Panc1 (cell line): Measurements from ENCODE around the gene TSC22D4. TPM values are rescaled to one million over a fixed set of nuclear protein-coding genes. Genes with fewer than 3 reads are reported as not detected.

Source experiments
- ATAC-seq: fragments of 200-7000 bp; cut with Tn5 transposase; 2 replicates; pipeline ENCODE4 v1.9.1; 2020; ENCODE audit warnings: mild to moderate bottlenecking, moderate library complexity
- BruUV-seq: library from RNA; stranded (reverse); fragments of 400-500 nt; replicated peaks from 2 replicates; lab custom pipeline; 2021; lab: Mats Ljungman, UMichigan
- CTCF ChIA-PET: fragments of 300-600 bp; sonication (Branson Sonifier 250); formaldehyde crosslinking; loops from one replicate; lab custom pipeline; 2022; ENCODE audit warnings: antibody characterized with exemption; lab: Charles Lee
- POLR2A ChIA-PET: fragments of 300-600 bp; sonication (Branson Sonifier 250); formaldehyde crosslinking; loops from one replicate; lab custom pipeline; 2022; ENCODE audit warnings: antibody characterized with exemption; lab: Charles Lee
- DNase-seq: peaks from one replicate; pipeline ENCODE4 v3.0.0-alpha.2; 2010; ENCODE audit warnings: low read depth, low spot score
- H3K27ac ChIP-seq: 2 replicates; pipeline ENCODE4 v1.5.1; 2011; ENCODE audit warnings: mild to moderate bottlenecking, low read length, inconsistent platforms
- H3K27me3 ChIP-seq: fragments of 200-500 bp; sonication (Bioruptor generic); 2 replicates; pipeline ENCODE4 v1.6.0; 2014; ENCODE audit warnings: low read length, inconsistent platforms; ENCODE audit not compliant: control insufficient read depth, insufficient read depth
- H3K36me3 ChIP-seq: fragments of 200-500 bp; sonication (Bioruptor generic); 2 replicates; pipeline ENCODE4 v1.5.1; 2014; ENCODE audit warnings: inconsistent platforms, mild to moderate bottlenecking, low read length, moderate library complexity; ENCODE audit not compliant: control insufficient read depth, insufficient read depth
- H3K4me1 ChIP-seq: 2 replicates; pipeline ENCODE4 v1.5.1; 2011; ENCODE audit warnings: inconsistent platforms, mild to moderate bottlenecking, low read length, moderate library complexity; ENCODE audit not compliant: control insufficient read depth, insufficient read depth
- H3K4me3 ChIP-seq, 2 experiments: 2 replicates each; pipeline ENCODE4 v1.5.1; 2011 to 2012; ENCODE audit warnings: low read depth in 2 of 2, low read length in 2 of 2, mild to moderate bottlenecking in 2 of 2, inconsistent platforms in 1 of 2, moderate library complexity in 1 of 2
- H3K9me3 ChIP-seq: fragments of 200-500 bp; sonication (Bioruptor generic); 2 replicates; pipeline ENCODE4 v1.5.1; 2014; ENCODE audit warnings: low read depth, mild to moderate bottlenecking, inconsistent platforms, low read length, moderate library complexity; ENCODE audit not compliant: control insufficient read depth, insufficient read depth
- CTCF ChIP-seq: fragments of 450-650 bp; IDR thresholded peaks from 2 replicates; pipeline ENCODE4 v1.5.1; 2017; ENCODE audit warnings: mild to moderate bottlenecking
- POLR2AphosphoS5 ChIP-seq: IDR thresholded peaks from 2 replicates; pipeline ENCODE4 v1.6.1; 2012; ENCODE audit warnings: mild to moderate bottlenecking, low read depth, low read length, moderate library complexity
- REST ChIP-seq, 2 experiments: IDR thresholded peaks; 2 replicates each; pipeline ENCODE4 v1.6.1; 2011 to 2012; ENCODE audit warnings: low read depth in 2 of 2, control low read depth in 1 of 2, low read length in 1 of 2, mild to moderate bottlenecking in 1 of 2, moderate library complexity in 1 of 2; ENCODE audit not compliant: insufficient read depth in 1 of 2
- SIN3A ChIP-seq: IDR thresholded peaks from 2 replicates; pipeline ENCODE4 v1.6.1; 2012; ENCODE audit warnings: low read depth, mild to moderate bottlenecking, low read length, moderate library complexity, borderline replicate concordance; ENCODE audit not compliant: insufficient read depth
- TCF7L2 ChIP-seq: IDR thresholded peaks from 2 replicates; pipeline ENCODE4 v1.6.1; 2011; ENCODE audit warnings: mild to moderate bottlenecking, low read depth, low read length, inconsistent platforms
- in situ Hi-C: cut with HindIII; loops from 2 replicates; pipeline ENCODE4 v1.10.0; 2016; ENCODE audit warnings: low sequenced_read_pairs, low pct_unique_long_range_greater_than_20kb
- intact Hi-C: fragments of 100-400 bp; cut with micrococcal nuclease; formaldehyde crosslinking; loops from one replicate; pipeline ENCODE4 v1.10.0; 2022; ENCODE audit not compliant: unreplicated experiment
- total RNA-seq: library from RNA; stranded (reverse); gene quantifications from one replicate; pipeline ENCODE4 v1.2.1, GENCODE V29; 2021; ENCODE audit not compliant: unreplicated experiment

Gene TSC22D4
- total RNA-seq, 1 experiment from 2014 or later: 82.6 TPM

GRCh38 chr7:100496509-100496908, 17.5 kb upstream of the TSC22D4 start:
- ATAC-seq (no peak), DNase-seq (no peak)
- H3K4me1 ChIP-seq: no peaks in the 10 kb centered on the region
- TF ChIP-seq POLR2AphosphoS5: no peak
- TF ChIP-seq REST (IDR thresholded peaks at IDR 0.05; ENCODE audit: insufficient read depth in 1 of 2, low read depth in 2 of 2, low read length in 1 of 2): no peak
- TF ChIP-seq CTCF: no peak
- no peak for TF ChIP-seq SIN3A
- TF ChIP-seq TCF7L2: no peak
- no peaks in the 10 kb centered on the region for H3K36me3 ChIP-seq
- intact Hi-C loops (no loop called here), in situ Hi-C loops (no loop called here)
- no peak overlapping the region for H3K27ac ChIP-seq
- H3K4me3 ChIP-seq: no peak overlapping the region
- H3K9me3 ChIP-seq: no peaks in the 10 kb centered on the region
- no peaks in the 10 kb centered on the region for H3K27me3 ChIP-seq
- BruUV-seq: no TSS peak
- CTCF ChIA-PET: no interaction called here
- POLR2A ChIA-PET: interaction anchor here (0.5 kb wide), 1 partner anchor 60 kb away, joined by 3 read pairs; the partner anchor contains the start of gene PPP1R35

- in situ Hi-C loops: no loop called here
- Histone ChIP-seq H3K4me1 (no peaks in the 10 kb centered on the region), H3K36me3 (no peaks in the 10 kb centered on the region), H3K4me3 (no peak overlapping the region), H3K27ac (no peak overlapping the region), H3K27me3 (no peaks in the 10 kb centered on the region), H3K9me3 (no peaks in the 10 kb centered on the region)
- no peak for DNase-seq
- intact Hi-C loops: no loop called here
- no TSS peak for BruUV-seq
- POLR2A ChIA-PET: interaction anchor here (0.5 to 0.6 kb wide), 2 partner anchors 46 to 92 kb away, joined by 3 to 10 read pairs; partner anchors contain the start of gene AGFG2
- CTCF ChIA-PET: no interaction called here
- TF ChIP-seq TCF7L2 (no peak), SIN3A (no peak), POLR2AphosphoS5 (no peak), CTCF (no peak), REST (IDR thresholded peaks at IDR 0.05; ENCODE audit: insufficient read depth in 1 of 2, low read depth in 2 of 2, low read length in 1 of 2) (no peak)
- no peak for ATAC-seq
Measured at GRCh38 chr7:100493476-100494264, 14.7 kb upstream of the TSC22D4 start.
